C4-2B (cell line): ENCODE results near the gene VAMP1.

ENCODE experiments used
- ZFX ChIP-seq: fragments of 450-650 bp; IDR thresholded peaks from 2 replicates; pipeline ENCODE4 v1.6.1; 2017
- TF ChIP-seq, protein P1 (sequence below): fragments of 450-650 bp; conservative IDR thresholded peaks from 2 replicates; pipeline ENCODE4 v1.5.1; 2017; ENCODE audit warnings: mild to moderate bottlenecking

DNA sequence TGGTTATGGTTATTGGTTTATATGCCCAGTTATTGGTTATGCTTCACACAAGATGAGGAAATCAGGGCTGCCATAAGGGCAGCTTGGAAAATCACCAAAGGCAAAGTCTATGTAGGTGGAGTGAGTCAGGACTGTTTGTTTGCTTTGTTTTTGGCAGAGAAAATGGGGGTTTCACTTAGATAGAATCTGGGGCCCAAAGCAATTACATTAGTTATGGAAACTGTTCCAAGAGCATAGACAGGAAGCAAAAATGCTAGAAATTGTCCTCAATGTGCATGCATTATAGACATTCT lies 2.2 kb downstream of the VAMP1 start:
- TF ChIP-seq, protein P1, sequence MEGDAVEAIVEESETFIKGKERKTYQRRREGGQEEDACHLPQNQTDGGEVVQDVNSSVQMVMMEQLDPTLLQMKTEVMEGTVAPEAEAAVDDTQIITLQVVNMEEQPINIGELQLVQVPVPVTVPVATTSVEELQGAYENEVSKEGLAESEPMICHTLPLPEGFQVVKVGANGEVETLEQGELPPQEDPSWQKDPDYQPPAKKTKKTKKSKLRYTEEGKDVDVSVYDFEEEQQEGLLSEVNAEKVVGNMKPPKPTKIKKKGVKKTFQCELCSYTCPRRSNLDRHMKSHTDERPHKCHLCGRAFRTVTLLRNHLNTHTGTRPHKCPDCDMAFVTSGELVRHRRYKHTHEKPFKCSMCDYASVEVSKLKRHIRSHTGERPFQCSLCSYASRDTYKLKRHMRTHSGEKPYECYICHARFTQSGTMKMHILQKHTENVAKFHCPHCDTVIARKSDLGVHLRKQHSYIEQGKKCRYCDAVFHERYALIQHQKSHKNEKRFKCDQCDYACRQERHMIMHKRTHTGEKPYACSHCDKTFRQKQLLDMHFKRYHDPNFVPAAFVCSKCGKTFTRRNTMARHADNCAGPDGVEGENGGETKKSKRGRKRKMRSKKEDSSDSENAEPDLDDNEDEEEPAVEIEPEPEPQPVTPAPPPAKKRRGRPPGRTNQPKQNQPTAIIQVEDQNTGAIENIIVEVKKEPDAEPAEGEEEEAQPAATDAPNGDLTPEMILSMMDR = no peak
- no peak for TF ChIP-seq ZFX
